KG1 (cell line): Measurements from ENCODE around the gene TBC1D5.

Experiments used
- DNase-seq: peaks from one replicate; lab custom pipeline; 2025; lab: John Stamatoyannopoulos, UW

Gene TBC1D5

GRCh38 chr3:17589888-17590287, 152.5 kb downstream of the TBC1D5 start:
- no peak for DNase-seq

DNA sequence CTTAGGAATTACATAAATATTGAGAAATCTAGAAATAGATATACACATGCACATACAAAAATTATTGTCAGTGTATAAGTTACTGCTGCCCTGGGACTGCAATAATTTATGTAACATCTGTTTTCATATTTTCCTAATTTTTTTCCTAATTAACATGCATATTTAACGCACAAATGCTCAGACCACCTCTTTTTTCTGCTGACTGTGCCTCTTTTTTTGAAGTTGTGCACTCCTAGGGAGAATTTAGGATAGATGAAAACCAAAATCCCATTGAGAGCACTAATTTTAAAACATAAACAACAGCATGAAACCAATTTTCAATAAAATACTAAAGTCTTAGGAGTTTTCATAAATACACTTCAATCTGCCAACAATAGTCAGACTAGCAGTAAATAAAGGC, 154.0 kb downstream of the TBC1D5 start:
- DNase-seq = no peak

DNA sequence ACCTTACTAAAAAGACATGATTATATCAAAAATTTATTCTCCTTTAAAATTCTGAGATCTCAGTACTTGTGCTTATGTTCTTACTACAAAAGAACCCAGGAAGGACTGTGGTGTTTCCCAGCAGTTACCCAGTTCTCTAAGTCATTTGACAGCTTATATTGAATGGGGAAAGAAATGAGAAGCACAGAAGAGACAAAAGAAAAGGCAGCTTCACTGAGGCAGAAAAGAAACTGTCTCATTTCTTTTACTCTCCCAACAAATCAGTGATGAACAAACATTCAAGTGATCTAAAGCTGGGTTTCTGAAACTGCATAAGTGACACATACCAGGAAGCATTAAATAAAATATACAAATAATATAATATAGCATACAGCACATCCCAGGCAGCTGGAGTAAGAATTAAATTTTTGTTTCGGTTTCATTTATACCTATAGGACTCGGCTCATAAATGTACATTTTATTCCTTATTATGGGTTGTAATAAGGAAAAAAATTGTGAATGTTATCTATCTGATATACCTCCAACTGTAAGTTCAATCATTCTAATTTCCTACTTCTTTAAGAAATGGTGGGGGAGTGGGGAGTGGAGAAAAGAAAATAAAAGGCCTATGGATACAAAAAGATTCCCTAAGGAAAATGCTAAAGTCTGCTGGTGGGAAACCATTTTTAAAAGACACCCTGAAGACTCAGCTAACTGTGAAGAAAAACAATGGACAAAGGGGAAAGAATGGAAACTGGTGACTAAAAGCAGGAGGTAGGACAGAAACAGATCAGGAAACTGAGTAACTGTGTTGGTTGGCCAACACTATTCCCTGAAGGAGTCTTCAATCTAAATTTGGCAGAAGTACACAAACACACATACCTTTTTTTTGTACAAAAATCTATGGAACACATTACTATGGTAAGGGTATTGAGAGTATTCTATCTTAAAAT, 156.8 kb downstream of the TBC1D5 start:
- DNase-seq = no peak

DNA sequence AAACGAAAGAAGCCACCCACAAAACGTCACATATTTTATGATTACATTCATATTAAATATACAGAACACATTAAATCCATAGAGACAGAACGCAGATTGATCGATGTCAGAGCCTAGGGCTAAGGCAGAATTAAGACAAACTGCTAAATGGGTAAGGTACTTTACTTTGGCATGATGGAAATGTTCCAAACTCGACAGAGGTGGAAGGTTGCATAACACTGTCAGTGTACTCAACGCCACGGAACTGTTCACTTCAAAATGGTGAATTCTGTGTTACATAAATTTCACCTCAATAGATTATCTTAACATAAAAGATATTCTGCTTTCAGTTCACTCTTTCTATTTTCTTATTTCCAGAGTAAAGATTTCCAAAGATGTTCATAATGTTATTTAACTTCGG, 158.4 kb downstream of the TBC1D5 start:
- no peak for DNase-seq

DNA sequence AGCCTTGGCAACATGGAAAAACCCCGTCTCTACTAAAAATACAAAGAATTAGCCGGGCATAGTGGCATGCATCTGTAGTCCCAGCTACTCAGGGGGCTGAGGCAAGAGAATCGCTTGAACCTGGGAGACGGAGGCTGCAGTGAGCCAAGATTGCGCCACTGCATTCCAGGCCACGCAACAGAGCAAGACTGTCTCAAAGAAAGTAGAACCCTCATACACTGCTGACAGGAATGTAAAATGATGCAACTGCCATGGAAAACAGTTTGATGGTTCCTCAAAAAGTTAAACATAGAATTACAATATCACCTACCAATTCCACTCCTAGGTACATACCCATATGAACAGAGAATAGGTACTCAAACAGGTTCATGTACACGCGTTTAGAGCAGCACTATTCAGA, 158.9 kb downstream of the TBC1D5 start:
- DNase-seq = no peak

DNA sequence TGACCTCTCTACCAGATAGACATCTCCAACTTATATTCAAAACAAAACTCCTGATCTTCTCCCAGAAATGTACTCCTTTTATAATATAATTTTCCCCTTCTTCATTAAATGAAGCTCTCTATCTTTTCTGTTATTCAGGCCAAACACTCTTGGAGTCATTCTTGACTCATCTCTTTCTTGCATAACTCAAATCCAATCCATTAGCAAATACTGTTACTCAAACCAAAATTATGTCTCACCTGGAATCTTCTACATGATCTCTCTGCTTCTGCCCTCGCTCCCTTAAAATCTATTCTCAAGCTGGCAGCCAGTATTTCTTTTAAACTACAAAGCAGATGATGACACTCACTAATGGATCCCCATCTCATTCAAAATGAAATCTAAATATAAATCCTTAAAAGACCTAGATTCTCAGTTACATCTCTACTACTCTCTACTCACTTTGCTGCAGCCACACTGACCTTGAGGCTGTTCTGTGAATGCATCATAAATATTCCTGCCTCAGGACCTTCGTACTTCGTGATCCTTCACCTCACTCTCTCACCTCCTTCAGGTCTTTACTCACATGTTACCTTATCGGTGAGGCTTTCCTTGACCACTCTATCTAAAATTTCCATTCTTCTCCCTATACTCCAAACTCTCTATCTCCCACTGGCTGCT, 160.9 kb downstream of the TBC1D5 start:
- DNase-seq = no peak

DNA sequence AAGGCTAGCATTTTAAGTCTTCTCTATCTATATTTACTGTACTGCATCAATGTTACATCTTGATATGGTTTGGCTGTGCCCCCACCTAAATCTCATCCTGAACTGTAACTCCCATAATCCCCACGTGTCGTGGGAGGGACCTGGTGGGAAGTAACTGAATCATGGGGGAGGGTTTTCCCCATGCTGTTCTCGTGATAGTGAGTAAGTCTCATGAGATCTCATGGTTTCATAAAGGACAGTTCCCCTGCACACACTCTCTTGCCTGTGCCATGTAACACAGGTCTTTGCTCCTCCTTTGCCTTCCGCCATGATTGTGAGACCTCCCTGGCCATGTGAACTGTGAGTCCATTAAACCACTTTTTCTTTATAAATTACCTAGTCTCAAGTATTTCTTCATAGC, 161.5 kb downstream of the TBC1D5 start:
- no peak for DNase-seq

- DNase-seq = no peak
Observed at GRCh38 chr3:17579289-17580031, 163.0 kb downstream of the TBC1D5 start.

GRCh38 chr3:17577796-17578520, 164.5 kb downstream of the TBC1D5 start:
- no peak for DNase-seq

GRCh38 chr3:17573396-17573795, 169.0 kb downstream of the TBC1D5 start:
- DNase-seq = peak; percentile 7

- no peak for DNase-seq
Observed at GRCh38 chr3:17571686-17572085, 170.7 kb downstream of the TBC1D5 start.

DNA sequence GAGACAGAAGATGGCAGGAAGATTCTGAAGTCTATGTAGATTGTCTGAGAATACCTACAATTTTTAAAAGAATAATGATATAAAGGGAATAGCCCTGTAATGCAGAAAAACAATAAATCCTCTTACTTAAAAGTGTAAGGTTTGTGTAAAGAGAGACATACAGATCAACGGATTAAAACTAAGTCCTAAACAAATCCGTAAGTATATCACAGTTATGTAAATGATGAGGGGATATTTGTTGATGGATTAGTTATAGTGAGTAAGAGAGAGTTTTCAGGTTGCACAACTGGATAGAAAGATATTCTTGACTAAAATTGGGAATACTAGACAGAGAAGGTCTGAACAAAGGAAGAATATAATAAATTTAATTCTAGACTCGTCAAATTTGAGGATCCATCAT, 179.6 kb downstream of the TBC1D5 start:
- DNase-seq = no peak

DNA sequence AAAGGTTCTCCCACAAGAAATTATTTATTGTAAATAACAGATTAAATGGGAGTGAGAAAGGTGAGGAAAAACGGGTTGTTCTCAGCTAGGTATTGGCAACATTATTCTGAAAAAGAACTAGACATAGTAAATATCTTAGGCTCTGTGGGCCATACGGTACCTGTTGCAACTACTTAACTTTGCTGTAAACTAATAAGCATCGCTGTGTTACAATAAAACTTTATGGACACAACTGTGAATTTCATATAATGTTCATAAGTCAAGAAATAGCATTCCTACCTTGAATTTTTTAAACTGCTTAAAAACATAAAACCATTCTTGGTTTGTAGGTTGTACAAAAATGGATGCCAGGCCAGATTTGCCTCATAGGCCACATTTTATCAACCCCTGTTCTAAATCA, 183.9 kb downstream of the TBC1D5 start:
- no peak for DNase-seq

GRCh38 chr3:17557749-17558463, 184.5 kb downstream of the TBC1D5 start:
- DNase-seq = no peak

DNA sequence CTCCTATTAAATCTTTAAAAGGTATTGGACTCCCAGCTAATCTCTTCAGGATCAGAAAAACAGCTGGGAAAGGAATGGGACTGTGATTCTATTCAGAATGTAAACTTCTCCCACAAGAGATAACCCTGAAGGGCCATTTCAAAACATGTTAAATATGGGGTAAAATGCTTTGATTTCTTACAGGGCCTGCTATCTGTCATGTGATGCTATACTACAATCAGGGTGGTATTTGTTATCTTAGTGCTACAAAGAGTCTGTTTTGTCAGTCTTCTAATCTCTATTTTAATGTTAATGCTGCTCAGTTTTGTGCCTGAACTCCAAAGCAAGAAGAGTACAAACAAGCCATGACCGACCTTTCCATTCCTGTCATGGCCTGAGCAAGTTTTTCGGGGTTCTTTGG, 186.9 kb downstream of the TBC1D5 start:
- no peak for DNase-seq

DNA sequence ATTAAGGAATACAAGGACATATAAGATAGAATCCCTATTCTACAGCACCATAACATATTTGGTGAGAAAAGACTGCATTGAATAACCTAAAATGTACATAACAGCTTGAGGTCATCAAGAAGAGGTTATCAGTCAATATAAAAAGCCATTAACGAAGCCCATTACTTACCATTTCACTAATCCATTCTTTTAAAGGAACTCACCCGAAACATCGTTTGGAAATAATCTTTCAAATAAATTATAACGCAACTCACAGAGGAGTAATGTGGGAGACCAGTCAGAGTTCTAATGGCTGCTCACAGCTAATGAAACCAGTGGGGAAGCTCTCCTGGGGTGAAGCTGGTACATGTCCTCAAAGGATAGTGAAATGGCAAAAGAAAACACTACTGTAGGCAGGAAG, 188.4 kb downstream of the TBC1D5 start:
- no peak for DNase-seq

DNA sequence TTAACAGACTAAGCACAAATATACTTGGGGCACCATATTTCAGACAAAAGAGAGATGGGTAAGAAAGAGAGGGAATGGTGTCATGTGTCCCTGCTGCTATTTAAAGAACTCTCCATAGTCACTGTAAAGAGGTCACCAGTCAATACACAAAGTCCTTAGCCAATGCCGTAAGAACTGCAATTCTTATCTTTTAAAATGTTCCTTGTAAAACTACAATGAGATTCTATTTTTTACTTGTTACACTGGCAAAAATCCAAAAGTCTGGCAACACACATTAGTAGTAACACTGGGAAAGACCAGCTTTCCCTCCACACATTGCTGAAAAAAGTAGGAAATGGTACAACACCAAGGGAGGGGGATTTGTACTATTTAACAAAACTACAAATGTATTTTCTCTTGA, 189.4 kb downstream of the TBC1D5 start:
- no peak for DNase-seq

DNA sequence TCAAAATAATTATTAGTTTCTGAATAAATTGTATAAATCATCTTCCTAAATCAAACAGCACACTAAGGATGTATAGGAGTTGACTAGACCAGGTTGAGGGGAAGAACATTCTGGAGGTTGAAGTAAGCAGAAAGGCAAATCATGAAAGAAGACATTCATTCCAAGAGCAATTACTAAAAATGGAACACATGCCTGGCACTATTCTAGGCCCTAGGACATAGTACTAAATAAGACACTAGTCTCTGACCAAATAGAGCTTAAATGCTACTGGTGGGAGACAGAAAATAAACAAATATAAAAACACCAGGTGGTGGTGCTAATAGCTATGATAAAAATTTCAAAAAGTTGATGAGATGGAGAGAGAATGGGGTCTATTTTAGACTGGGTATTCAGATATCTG, 190.1 kb downstream of the TBC1D5 start:
- DNase-seq = no peak

DNA sequence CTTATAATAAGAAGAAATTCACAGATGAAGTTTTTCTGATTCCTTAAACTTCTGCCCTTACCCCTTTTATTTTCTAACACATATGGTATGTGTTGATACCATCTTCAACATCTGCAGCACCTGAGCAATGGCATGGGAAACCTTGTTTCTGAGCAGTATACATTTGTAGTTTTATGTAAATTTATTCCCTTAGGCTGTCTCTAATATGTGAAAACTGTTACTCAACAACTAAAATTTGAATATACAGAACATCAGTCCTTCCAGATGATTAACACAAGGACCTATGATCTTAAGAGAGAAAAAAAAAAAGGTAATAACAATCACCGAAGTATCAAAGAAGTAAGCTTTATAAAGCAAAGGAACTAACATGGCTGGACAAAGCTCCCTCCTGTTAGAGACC, 190.5 kb downstream of the TBC1D5 start:
- no peak for DNase-seq

DNA sequence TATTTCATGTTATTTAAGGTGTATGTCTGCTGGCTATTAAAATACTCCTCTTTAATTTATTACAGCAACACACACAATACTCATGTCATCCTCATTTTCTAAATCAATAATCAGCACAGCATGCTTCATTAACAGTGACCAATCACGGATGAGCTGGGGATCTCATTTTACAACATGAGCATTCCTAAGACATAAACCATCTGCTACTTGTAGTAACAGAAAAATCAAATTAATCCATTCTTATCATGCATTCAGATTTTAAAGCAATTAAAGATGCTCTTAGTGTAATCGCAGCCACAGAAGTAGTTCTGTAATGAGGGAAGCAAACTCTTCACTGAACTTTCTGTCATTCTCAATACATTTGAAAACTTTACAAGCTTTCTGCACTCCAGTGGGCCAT, 191.1 kb downstream of the TBC1D5 start:
- no peak for DNase-seq

DNA sequence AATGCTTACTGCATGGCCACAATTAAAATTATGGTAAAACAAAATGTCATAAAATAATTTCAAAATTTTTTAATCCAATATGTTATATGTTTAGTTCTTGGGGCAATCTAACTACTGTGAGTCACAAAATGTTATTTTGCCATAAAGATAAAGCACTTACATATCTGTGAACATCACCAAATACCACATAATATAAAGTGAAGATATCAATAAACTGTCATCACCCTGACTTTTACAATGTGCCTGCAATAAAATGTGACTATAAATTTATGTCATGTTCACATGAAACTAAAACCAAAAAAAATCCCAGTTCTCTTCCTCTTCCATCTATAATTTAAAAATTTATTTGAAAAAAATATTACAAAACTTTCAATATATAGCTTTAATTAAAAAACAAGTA, 191.8 kb downstream of the TBC1D5 start:
- no peak for DNase-seq
